Measurements from ENCODE around the gene POFUT2.
"Not testable (repeated sequence)": the region's sequence is repeated elsewhere in the genome, so short reads cannot be mapped to it uniquely, and the experiment has no call there.

Gene POFUT2

GRCh38 chr21:45309987-45310381 is 22.3 kb upstream of the POFUT2 start:
- DNase-seq (ENCODE audit: low spot score): no peak

- peak; percentile 54 for DNase-seq (ENCODE audit: low spot score)
Observed at GRCh38 chr21:45309069-45309986, 21.6 kb upstream of the POFUT2 start.

DNA sequence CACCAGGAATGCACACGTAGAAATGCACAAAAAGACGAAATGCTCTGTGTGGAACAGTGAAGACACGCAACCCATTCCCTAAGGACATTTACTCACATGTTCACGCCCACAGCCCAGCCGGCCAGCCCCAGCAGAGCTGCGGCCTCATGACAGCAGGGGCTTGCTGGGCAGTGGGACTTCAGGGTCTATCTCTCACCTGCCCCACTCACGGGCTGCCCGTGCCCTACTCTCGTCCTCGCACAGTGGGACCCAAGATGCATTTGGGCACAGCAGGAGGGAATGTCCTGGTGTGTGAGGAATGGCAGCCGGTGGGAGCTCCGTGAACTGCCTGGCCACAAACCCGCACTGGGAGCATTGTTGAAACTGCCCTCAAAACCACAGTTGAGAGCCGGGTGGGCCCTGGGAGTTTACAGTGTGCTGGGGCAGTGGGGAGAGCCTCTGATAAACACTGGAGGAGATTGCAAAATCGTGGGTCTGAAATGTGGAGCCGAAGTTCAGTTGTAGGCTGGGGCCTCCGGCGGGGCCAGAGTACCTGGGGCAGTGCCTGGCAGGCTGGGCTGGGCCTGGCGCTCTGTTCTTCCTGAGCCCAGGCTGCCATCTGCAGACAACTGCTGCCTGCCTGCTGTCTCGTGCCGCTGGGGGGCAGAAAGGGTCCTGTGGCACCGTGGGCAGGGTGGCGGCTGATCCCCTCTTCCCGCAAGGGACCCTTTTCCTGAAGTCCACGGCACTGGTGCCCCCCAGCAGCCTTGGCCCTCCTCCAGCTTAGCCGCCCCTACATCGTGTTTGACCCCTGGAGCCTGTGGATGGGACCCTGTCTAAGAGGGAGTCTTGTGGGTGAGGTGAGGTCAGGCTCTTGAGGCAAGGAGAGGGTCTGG is 20.7 kb upstream of the POFUT2 start:
- no peak for DNase-seq (ENCODE audit: low spot score)

- DNase-seq (ENCODE audit: low spot score): not testable (repeated sequence)
Observed at GRCh38 chr21:45307597-45308158, 20.0 kb upstream of the POFUT2 start.

DNA sequence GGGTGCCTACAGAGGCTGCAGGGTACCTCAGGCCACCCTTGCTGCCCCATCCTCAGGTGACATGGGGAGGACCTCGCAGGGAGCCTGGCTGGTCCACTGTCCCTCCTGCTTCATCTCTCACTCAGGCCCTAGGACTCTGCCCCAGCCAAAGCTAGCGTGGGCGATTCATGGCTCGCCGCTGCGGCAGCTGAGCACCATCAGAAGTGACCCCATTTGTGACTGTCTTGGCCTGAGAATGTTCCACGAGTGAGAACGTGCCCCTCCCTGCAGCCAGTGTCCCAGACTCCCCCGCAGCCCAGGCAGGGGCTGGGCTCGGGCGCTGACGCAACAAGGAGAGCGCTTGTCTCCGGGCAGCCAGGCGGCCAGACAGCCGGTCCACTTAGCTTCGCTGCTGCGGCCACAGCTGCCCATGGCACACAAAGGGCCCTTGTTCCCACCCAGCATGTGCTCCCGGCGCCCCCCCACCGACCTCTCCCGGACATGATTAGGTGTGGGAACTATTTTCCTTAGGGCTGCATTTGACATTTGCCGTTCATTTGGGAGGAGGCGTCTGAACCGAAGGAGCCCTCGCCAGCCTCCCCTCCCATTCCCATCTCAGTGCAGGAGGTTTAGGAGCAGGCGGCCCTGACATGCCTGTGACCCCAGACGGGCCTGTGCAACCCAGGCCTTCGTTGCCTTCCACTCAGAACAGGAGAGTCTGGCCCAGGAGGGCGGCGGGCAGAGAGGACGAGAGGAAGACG is 19.3 kb upstream of the POFUT2 start:
- DNase-seq (ENCODE audit: low spot score): peak; percentile 54

DNA sequence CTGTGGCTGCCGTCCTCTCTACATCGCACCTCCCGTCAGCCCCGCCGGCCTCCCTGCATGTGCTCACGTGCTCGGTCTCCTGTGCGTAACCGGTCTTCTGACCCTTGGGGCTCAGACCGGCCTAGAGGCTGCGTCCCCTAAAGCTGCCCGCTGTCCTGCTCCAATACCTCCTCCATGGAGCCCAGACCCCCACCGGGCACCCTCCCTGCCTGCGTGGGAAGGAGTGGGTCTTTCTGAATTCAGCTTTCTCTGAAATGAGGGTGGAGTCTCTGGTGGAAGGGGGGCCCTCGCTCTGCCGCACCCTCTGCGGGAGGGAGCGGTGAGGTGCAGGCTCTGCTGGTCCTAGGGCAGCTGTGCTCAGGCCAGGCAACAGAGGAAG is 18.7 kb upstream of the POFUT2 start:
- DNase-seq (ENCODE audit: low spot score): no peak

- DNase-seq (ENCODE audit: low spot score): no peak
Observed at GRCh38 chr21:45305836-45306235, 18.1 kb upstream of the POFUT2 start.

GRCh38 chr21:45304945-45305344 is 17.2 kb upstream of the POFUT2 start:
- DNase-seq (ENCODE audit: low spot score): no peak

DNA sequence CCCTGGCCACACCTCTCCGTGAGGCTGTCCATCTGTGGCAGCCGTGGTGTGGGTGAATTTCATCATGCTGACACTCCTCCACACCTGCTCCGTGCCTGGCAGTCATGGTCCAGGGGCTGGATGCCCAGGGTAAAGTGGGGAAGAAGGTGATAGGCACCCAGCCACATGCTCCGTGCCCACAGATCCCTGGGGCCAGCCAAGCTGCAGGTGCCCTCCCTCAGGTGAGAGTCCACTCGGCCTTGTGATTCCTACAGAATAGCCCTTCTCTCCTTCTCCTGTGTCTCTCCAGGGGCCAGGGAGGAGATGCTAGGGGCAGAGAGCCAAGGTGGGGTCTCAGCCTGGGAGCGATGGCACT is 16.8 kb upstream of the POFUT2 start:
- DNase-seq (ENCODE audit: low spot score): no peak

DNA sequence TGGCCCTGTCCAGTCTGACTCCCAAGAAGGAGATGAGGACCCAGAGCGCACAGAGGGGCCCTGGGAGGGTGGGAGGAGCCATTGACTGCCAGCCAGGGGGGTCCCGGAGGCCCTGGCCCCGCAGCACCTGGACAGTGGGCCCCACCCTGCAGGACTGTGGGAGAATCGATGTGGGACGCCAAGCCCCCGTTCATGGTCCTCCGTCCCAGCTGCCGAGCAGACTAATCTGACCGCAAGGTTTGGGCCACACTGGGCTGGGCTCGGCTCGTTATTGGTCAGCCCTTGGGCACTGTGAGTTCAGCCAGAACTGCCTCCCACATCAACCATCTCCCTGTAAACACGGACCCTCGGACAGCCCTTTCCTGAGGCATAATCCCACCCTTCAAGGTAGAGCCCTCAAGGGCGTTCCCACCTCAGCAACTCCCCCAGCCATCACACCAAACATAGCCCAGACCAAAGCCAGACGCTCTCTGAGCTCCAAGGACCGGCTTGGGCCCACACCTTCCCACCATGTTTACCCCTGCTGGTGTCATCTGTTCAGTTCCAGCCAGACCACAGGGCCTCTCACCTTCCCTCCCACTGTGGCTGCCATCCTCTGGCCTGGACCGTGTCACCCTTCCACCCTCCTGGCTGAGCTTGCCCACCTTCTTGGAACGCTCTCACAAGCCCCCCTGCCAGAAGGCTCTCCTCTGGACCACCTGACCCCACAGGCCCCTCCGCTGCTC is 16.2 kb upstream of the POFUT2 start:
- DNase-seq (ENCODE audit: low spot score): no peak

- no peak for DNase-seq (ENCODE audit: low spot score)
Observed at GRCh38 chr21:45303091-45303615, 15.5 kb upstream of the POFUT2 start.

DNA sequence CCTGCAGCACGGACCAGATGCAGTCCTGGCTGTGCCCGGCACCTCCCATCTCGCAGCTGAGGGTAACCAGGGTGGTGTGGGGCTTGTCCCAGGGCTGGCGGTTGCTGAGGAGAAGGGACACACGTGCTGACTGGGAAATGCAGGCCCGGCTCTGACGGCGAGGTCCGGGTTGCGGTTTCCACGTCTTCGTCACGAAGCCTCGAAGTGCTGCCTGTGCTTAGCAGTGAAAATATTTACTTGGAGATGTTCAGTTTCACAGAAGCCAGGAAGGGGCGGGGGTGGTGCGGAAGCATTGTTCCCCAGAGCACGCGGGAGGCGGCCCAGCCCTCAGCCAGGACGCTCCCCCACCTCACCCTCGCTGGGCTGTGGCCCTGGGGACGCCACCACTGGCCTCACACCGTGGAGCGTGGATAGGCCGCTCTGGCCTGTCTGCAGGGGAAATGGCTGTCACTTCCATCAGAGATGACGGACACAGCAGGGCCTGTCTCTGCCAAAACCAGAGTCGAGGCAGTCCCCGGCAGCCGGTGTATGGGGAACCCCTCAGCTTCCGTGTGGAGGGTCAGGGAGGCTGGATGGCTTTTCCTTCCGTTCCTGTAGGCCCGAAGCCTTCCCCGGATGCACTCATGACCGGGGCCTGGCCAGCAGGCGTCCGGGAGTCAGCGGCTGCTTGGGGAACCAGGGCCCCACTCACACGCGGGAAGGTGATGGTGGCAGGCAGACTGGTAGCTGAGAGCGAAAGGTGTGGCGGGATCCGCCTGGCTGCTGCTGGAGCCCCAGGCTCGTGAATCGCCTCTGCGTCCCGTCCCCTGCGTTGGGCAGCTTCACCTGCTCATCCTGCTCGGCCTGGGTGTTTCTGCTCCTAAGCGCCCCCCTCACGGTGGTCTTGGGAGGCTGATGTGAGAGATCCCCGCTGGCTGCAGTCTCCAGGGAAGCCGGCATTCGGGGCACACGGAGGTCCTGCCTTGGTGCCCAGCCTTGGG is 14.7 kb upstream of the POFUT2 start:
- DNase-seq (ENCODE audit: low spot score): no peak

DNA sequence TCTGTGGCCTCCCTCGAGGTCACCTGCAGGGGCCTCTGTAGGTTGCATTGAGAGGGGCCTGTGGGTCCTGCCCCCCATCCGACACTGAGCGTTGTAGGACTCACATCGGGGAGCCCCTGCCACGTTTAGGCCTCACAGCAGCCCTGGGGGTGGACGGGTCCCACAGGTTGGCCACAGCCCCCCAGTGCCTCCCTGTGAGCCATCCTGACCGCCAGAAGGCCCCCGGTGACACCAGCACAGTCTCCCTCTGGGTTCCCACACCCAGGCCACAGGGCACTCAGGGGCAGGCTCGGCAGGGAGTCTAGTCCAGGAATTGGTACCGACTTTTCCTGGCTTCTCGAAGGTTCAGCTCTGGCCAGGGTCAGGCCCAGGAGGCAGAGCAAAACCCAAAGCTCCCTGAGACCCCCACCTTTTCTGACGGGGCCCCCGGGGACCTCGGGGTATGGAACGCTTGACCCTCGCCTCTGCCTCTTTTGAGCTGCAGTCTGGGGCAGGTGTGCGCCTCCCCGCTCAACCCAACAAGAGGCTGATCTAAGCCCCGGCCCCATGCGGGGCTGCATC is 13.9 kb upstream of the POFUT2 start:
- no peak for DNase-seq (ENCODE audit: low spot score)

DNA sequence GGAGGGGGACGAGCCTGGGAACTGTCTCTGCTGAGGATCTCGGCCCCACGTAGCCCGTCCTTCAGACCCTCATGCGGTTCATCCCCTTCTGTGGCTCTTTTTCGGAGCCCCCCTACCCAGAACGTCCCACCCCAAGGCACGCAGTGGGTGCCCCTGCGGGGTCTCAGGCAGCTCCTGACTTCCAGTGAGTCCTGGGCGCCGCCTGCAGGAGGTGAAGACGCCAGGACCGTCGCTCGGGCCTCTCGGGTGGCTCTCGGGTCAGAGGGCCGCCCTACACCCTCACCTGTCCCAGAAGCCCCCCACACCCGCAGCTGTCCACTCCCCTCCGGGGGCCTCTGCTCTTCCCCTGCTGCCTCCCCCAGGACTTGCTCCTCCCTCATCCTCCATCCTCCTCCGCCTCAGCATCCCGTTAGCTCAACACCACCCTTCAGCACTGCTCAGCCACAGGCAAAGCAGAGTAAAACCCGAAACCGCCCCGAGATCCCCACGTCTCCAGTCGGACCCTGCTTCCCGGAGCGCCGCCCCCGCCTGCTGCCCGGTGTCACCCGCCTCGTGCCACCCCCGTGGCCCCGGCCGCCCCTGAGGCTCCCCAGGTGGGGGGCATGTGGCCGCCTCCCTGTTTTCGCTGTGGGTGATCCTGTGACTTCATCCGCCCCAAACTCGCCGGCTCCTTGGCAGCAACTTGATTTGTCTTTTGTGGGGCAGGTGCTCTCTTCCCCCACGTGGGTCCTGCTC is 13.3 kb upstream of the POFUT2 start:
- DNase-seq (ENCODE audit: low spot score): no peak

DNA sequence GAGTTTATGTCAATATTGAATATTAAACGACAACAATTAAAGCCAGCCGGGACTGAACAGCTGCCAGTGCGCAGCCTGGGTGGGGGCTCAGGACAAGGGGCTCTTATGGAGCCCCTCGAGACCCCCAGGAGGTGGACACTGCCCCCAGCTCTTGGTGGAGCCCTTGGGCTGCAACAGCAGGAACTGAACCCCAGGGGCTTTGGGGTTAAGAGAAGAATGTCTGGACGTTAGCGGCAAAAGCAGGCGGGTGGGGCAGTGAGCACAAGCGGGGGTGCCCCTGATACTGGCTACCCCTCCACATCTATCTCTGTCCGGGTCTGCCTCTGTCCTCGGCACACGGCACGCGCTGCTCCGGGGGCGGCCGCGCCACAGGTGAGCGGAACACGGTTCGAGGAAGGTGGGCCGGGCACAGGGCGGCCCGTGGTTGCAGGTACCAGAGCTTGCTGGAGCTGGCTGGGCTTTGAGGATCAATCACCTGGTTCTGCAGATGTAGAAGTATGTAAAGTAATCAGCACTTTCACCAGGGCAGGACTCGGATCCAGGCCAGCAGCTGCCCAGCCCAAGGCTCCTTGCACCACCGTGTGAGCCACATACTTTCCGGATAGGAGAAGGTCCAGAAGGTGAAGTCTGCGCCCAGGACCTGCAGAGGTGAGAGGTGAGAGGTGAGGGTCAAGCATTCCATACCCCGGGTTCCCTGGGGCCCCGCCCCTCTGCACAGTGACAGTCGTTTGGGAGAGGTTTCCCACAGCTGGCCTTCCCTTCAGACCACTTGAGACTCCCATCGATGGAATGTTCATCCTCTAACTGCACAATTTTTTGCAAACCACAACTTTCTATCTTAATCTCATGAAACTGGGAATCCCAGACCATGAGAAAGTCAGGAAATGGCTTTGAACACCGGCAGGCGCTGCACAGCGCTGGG is 12.4 kb upstream of the POFUT2 start:
- no peak for DNase-seq (ENCODE audit: low spot score)

DNA sequence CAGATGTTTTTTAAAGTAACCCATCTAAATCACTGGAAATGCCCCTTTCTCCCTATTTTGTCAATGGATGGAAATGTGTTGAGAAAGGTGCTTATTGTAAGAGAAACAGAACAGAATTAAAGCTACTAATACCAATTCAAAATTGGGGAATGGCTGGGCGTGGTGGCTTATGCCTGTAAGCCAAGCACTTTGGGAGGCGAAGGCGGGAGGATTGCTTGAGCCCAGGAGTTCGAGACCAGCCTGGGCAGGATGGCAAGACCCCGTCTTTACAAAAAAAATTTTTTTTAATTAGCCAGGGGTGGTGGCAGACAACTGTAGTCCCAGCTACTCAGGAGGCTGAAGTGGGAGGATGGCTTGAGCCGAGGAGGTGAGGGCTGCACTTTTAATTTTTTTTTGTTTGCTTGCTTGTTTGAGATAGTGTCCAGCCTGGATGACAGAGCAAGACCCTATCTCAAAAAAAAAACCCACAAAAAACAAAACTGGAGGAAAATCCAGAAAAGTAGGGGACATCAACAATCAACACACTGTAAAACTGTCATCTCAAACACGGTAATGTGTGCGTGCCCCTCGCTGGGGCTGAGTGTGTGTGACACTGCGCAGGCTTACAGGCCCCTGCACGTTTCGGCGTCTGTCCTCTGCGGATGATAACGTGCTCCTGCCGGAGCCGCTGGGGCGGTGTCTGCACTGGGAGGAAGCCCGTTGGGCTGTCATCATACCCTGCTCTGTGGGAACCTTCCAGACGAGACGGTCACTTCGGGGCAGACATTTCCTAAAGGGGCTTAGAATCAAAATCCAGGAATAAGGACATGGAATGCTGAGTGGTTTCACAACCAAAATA is 11.6 kb upstream of the POFUT2 start:
- no peak for DNase-seq (ENCODE audit: low spot score)

DNA sequence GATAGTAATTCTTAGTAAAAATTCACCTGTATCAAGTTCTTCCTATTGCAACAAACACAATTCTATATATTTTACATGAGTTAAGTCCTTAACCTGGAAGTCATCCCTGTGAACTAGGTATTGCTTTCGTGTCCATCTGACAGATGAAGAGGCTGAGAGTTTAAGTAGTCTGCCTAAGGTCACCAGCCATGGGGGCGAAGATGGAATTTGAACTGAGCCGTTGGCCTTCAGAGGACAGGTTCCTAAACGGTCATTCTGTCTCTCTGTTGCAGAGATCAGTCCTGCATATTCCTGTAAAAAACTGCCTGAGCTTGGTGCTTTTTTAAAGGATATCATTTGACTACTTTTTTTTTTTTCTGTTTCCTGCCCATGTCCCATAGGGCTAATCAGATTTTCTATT is 10.2 kb upstream of the POFUT2 start:
- no peak for DNase-seq (ENCODE audit: low spot score)

Measured in cerebellar cortex (tissue), 1 donor.